NOMO-1 treated with DMSO at 0.1 percent for 48 hours (cell line): ENCODE results near the gene HTR2B.
"Not testable (repeated sequence)": the region's sequence is repeated elsewhere in the genome, so short reads cannot be mapped to it uniquely, and the experiment has no call there.

ENCODE experiments used
- DNase-seq: peaks from one replicate; lab custom pipeline; 2025; ENCODE audit not compliant: unreplicated experiment; lab: John Stamatoyannopoulos, UW

HTR2B gene

DNA sequence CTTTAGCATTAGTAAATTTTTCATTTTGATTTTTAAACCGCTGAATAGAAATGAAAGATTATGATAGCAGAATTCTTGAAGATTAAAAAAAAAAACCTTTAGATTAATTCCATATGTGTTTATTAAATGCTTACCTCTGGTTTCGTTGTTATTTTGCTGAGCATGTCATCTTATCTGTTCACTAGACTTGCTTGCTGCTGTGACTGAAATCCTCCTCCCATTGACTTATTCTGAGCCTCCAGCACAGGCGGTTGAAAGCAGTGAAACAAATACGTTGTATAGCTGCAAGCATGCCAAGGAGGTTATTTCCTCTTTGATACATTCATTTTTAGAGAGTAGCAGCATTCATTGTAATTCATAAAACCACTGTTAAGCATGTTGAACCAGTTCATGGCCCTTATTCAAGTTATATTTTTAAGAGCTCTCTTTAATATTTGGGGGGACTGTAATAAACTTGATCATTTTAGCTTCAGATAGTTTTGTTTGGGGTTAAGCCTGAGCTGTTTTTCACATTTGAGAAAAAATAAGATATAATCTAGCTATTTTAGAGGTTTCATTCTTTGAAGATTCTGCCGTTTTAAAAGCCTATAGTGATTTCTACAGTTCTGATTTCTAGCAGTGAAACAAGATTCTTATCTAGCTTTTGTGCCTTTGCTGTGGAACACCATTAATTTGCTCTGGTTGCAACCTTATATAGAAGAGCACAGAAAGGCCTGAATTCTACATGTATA, at the start of gene HTR2B:
HTR2B (minus strand) TSS at position 205 of the 731 bp plus-strand sequence. CDS start 1,278 bp downstream, outside the sequence.
- no peak for DNase-seq

DNA sequence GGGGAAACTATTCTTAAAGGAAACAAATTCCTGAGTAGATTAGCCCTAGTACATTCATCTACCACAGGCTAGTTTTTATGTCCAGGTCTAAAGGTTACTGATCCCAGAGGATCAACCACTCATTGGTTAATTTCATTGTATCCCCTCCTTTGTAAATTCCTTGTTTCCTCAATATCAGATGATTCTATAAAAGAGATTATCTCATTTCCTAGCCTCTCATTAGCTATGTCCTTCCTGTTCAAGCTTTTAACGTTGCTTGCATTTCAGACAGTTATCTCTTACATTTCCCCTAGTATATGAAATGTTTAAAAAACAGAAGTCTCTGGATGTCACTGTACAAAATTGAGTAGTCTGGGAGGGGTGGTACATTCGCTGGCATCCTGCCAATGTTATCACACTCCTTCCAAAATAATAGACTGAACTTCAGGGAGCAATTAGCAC, 49.4 kb upstream of the HTR2B start:
- DNase-seq: no peak

DNA sequence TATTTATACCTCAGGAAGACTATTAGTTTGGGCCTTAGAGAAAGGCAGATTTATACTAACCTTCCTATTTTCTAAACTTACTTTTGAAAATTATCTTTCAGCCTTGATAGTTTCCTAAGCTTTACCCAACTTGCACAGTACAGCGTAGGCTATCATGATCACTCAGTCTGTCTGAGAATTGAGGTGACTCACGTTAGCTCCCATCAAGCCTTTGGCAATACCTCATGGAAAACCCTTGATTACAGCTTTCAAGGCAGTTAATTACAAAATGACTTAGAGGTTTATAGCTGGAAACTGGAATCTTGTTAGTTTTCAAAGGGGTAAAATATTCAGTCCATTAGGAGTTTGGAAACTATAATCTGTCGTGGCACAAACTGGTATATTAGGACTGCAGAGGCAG, 47.2 kb upstream of the HTR2B start:
- DNase-seq: no peak

DNA sequence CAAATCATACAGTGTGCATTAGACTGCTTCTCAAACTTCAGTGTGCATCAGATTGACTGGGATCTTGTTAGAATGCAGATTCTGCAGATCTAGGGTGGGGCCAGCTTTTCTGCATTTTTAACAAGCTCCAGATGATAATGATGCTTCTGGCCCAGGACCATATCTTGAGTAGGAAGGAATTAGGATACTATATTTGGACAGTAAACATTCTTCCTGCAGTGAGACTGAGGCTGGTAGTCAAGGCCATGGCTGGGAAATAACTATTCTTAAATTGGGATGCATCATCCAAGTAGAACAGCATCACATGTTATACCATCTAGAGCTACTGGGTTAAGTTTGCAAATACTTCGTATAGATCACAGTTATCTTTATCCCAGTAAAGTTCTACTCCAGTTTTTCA, 45.2 kb upstream of the HTR2B start:
- DNase-seq: no peak

DNA sequence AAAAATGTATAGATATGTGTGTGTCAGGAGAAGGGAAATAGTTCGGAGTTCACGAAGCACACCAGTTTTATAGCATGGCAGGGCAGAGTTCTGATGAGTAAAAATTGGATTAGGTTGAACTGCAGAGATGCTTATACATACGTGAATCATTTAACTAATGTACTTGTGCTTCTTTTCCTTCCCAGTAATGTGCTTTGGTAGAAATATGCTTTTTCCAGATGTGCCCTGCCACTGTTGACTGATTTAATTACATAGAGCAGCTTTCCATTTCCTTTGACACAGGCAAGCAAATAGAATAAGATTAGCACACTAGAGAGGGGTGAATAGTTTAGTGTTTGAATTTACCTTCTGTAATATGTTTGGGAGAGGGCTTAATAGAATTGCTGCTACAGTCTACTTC, 44.6 kb upstream of the HTR2B start:
- no peak for DNase-seq

DNA sequence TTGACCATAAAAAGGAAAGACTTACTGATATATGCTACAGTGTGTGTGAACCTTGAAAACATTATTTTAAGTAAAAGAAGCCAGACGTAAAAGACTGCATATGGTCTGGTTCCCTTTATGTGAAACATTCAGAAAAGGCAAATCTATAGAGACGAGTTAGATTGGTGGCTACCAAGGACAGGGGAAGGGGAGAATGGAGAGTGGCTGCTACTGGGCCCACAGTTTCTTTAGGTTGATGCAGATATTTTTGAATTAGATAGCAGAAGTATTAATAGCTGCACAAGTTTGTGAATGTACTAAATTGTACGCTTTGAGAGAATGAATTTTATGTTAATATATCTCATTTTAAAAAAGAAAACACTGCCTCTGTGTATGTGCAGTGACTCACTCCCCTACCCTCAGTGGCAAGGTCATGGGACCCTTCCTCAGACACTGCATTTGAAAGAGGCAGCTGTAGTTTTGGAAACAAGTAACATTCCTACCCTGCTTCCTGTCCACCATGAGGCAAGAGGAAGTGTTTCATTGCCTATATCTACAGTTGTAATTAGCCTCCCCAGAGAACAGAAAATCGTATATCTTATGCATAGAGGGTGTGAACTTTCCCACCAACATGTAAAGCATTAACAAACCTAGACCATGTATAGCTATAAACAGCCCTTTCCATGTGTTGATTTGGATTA, 43.8 kb upstream of the HTR2B start:
- peak; percentile 52 for DNase-seq

DNA sequence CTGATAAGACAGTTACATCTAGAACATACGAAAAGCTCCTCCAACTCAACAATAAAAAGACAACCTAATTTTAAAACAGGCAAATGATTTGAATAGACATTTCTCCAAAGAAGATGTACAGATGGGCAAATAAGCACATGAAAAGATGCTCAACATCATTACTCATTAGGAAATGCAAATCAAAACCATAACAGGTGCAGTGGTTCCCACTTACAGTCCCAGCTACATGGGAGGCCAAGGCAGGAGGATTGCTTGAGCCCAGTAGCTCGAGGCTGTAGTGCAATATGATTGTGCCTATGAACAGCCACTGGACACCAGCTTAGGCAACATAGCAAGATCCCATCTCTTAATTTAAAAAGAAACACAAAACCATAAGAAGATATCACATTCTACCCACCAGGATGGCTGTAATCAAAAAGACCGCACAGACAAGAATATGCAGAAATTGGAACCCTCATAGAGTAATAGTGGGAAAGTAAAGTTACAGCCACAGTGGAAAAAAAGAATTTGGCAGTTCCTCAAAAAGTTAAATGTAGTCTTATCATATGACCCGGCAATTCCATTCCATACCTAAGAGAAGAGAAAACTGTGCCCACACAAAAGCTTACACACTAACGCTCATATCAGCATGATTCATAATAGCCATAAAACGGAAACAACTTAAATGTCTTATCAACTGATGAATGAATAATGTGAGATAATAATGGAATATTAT, 43.1 kb upstream of the HTR2B start:
- peak; percentile 25 for DNase-seq

DNA sequence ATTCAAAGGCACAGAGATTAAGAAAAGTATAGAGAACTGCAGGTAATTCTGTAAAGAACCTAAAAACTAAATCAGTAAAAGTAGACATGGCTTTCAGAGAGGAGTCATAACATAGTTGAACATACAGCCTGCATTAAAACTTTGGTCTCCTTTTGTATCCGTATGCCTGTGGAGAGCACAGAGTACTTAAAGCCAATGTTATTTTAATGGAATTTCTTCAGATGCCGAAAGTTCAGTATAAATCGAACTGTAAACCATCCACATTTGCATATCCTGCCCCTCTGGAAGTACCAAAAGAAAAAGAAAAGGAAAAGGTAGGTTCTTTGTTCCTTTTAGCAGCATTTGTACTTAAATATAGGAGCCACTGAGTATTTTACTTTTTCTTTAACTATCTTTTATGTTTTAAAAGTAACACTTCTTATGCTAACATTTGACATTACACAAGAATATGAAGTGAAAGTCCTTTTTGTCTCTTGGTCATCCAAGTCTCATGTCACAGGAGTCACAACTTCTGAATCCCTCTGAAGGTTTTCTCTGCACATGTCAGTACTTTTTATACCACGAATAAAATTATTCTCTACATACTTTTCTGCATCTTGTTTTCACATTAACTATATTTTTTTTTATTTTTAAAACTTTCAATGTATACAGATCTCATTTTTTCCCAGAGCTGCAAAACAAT, 38.7 kb upstream of the HTR2B start:
- DNase-seq: no peak

DNA sequence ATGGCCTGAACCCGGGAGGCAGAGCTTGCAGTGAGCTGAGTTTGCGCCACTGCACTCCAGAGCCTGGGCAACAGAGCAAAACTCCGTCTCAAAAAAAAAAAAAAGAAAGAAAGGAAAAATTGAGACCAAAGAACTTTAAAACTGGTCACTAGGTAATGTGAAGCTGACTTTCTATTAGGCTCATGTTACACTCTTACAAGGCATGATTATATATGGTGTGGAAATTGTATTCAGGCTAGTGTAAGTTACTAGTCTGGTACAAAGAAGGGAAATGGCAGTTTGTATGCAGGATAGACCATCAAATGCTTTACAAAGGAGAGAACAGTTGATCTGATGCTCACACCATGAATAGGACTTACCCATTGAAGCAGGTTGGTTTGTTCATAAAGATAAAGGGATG, 38.2 kb upstream of the HTR2B start:
- no peak for DNase-seq

DNA sequence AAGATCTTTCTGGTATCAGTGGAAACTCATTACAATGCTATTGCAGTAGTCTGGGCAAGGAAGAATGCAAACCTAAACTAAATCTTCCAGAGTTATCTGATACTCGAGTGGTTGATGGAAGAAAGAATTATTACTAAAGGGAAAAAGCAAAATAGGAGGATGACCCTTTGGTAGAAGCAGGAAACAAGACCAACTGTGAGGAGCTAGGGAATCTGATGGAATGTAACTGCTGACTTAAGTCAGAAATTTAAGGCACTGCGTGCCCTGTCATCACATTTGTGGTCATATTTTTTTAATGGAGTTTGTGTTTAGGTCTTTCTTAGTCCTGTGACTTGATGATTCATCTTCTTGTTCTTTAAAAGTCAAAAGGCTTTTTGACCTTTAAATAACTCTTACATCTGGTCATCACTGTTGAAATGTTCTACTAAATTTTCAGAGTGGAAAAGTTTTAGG, 37.1 kb upstream of the HTR2B start:
- peak; percentile 16 for DNase-seq

DNA sequence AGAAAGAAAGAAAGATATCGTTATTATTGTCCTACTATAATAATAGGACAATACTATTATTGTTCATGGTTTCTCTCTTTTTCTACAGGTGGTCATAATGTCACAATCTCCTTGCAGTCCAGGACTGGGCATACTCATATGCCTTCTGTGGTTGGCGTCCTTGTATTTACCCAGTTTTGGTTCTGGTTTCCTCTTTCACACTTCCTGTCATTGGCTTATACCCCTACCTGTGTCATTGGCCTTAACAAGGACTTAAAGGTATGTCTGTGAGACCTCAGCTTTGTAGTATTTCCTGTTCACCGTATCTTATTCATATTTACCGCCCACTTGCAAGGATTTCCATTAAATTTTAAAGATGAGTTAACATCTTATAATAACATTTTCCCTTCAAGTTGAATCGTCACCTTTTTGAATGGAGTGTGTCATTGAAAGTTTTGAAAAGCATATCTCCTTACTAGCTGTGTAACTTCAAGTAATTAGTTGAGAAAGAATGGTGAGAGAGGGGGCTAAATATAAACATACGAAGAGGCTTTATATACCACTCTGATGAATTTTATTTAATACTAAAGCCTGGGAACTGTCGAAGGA, 36.5 kb upstream of the HTR2B start:
- DNase-seq: peak; percentile 23

DNA sequence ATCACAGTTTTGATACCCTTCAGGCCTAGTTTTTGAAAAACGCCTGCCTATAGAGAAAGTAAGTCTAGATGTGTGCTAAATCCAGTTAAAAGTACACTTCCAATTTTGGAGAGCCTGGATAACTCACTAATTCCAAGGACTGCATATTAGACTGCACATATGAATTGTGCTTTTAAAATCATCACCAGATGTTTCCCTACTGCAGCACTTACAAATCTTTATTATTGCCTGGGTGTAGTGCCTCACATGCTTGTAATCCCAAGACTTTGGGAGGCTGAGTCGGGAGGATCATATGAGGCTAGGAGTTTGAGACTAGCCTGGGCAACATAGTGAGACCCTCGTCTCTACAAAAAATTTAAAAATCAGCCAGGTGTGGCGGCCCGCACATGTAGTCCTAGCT, 35.9 kb upstream of the HTR2B start:
- DNase-seq: no peak

DNA sequence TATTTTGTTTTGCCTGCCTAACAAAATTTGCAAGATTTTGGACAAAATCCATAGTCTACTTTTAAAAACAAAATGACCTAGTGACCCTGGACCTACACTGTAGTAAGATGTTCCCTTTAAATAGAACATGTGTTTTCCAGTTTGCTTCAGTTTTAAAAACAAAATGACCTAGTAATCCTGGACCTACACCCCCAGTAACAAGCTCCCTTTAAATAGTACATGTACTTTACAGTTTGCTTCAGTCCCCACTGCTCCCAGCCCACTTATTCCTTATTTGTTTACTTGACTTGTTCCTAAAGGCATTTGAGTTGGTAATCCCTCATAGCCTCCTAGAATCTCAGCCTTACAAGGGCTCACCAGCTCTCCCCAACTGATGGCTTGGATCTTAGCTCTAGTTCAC, 34.5 kb upstream of the HTR2B start:
- DNase-seq: no peak

DNA sequence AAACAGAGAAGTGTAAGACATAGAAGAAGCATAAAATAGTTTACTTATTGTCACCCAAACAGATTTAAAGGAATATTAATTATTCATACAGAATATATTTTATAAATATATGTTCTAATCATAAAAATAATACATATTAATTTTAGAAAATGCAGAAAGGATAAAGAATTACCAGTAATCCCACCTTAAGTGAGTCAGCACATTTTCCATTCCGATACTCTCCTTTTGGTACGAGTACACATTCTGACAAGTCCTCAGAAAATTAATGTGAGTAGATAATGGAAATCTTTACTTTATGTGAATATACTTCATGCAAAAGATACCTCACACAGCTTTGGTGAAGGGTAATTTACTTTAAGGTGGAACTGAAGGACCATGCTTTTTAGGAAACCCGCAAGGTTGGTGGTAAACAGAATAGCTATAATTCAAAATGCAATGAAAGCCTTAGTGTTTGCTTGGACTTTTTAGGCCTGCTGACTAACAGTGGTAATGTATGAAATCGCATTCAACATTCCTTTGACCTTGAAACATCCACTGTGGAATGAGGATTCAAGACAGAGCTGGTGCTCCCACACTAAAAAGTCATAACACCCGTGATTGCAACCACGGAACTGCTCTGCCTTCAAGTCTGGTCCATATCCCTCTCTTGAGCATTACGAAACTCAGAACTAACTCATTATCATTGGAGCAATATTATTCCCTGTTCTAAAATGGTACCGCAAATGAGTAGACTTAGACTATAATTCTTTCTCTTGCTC, 28.1 kb upstream of the HTR2B start:
- no peak for DNase-seq

DNA sequence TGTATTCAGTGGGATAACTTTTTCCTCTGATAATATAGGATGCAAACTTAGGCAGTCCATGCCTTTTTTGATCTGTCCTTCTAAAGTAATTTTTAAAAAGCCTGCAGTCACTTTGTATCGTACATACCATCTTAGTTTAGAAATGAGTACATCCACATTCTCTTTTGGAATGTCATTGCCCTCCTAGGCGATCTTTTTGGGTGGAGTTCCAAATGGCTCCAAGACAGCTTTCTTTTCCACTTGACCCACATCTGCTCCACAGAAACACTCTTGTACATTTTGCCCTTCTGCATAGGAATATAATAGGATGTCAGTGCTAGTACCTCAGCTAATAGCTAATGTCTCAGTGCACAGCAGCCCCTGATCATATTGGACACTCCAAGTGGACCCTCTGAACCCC, 21.8 kb upstream of the HTR2B start:
- DNase-seq: no peak

DNA sequence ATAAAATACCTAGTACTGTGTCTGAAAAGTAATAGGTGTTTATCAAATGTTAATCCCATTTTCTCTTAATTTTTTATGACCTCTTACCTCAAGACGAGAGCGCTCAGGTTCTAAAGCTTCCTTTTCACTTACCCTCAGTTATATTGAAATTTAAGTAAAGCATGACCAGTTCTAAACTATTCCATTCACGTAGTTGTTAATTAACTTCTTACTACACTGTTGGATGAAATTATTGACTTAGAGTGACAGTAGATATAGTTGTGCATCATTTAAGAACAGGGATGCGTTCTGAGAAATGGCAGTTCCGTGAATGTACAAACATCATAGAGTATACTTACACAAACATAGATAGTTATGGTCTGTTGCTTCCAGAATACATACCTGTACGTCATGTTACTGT, 20.1 kb upstream of the HTR2B start:
- no peak for DNase-seq

DNA sequence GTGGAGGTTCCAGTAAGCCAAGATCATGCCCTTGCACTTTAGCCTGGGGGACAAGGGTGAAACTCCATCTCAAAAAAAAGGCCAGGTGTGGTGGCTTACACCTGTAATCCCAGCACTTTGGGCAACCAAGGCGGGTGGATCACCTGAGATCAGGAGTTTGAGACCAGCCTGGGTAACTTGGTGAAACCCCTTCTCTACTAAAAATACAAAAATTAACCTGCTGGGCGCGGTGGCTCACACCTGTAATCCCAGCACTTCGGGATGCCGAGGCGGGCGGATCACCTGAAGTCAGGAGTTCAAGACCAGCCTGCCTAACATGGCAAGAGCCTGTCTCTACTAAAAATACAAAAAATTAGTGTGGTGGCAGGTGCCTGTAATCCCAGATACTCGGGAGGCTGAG, 16.0 kb upstream of the HTR2B start:
- DNase-seq: not testable (repeated sequence)

DNA sequence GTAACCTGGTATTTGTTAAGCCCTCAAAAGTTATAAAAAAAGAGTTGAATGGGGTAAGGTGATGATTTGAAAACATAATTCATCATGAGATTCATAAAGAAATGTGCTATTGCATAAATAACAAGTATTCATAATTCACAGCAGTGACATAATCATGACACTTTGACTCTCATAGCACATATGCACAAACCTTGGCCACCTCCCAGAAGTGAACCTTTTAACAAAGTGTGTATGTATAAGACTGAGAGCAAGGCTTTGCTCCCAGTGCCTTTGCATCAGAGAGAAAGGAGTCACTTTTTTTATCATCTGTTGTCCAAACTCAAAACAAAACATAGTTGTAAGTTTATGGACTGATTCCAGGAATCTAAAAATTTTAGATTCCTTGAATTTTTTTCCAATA, 15.0 kb upstream of the HTR2B start:
- DNase-seq: no peak

DNA sequence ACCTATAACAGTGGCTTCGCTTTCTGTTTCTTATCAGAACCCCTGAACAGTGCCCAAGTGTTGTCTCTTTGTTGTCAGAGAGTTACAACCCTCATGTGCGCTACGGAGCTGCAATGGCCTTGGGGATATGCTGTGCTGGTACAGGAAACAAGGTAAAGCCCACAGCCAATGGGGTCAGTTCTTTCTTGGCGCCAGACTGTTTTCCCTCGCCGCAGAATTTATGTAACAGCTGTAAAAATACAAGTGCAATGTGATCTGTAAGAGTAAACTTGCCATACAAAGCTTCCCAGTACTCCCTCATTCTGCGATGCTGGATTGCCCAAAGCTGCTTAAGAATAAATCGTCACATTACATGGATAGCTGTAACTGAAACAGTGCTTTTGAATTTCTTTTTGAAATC, 13.9 kb upstream of the HTR2B start:
- no peak for DNase-seq

DNA sequence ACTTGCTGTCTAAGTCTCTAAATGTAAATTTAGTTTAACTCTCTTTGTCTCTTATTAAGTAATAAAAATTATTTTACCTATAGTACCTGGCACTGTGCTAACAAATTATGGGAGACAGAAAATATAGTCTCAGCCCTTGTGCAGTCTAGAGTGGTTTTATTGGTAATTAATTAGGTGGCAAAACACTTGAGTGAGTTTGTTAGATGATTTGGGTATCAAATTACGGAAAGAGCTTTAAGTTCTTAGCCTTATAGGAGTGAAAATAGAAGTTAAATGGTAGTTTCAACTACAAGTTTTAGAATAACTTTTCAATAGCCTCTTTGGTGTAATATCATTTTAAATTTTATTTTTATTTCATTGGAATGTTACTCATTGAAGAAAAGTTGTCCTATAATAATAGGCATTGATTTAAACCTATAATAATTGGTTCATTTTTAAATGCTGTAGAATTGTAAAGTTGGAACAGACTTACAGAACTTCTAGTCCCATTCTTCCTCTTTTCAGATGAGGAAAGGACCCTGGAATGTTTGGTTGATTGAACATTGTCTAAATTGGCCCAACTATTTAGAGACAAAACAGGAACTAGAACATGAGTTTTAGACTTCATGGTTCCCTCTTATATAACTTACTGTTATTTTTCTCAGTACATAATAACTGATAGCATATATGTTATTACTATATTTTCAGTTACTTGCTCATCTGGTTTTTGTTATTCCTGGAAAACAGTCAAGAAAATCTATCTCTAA, 10.2 kb upstream of the HTR2B start:
- DNase-seq: peak; percentile 53
